ENCODE measurements around the gene BCL2. TPM values are rescaled to one million over a fixed set of nuclear protein-coding genes. Genes with fewer than 3 reads are reported as not detected.

BCL2 gene
- total RNA-seq, 1 donor from 2014 or later, result 2.4 TPM

GRCh38 chr18:63083020-63083531, 236.5 kb downstream of the BCL2 start:
- no peak for FAIRE-seq

GRCh38 chr18:63082366-63083019, 237.1 kb downstream of the BCL2 start:
- Histone ChIP-seq H3K36me3 (ENCODE audit: control insufficient read depth, insufficient read depth, low read length) (no peaks in the 10 kb centered on the region), H3K4me3 (ENCODE audit: low read depth, low read length) (no peak overlapping the region), H3K27me3 (ENCODE audit: control insufficient read depth, insufficient read depth, low read length) (no peaks in the 10 kb centered on the region)
- DNase-seq (ENCODE audit: low read depth) (no peak), FAIRE-seq (no peak)
- TF ChIP-seq, protein P1, sequence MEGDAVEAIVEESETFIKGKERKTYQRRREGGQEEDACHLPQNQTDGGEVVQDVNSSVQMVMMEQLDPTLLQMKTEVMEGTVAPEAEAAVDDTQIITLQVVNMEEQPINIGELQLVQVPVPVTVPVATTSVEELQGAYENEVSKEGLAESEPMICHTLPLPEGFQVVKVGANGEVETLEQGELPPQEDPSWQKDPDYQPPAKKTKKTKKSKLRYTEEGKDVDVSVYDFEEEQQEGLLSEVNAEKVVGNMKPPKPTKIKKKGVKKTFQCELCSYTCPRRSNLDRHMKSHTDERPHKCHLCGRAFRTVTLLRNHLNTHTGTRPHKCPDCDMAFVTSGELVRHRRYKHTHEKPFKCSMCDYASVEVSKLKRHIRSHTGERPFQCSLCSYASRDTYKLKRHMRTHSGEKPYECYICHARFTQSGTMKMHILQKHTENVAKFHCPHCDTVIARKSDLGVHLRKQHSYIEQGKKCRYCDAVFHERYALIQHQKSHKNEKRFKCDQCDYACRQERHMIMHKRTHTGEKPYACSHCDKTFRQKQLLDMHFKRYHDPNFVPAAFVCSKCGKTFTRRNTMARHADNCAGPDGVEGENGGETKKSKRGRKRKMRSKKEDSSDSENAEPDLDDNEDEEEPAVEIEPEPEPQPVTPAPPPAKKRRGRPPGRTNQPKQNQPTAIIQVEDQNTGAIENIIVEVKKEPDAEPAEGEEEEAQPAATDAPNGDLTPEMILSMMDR (IDR thresholded peaks at IDR 0.05; ENCODE audit: insufficient read depth, low read length, severe bottlenecking), result no peak

More at GRCh38 chr18:63083020-63083531, 236.5 kb downstream of the BCL2 start:
- TF ChIP-seq, protein P1 (IDR thresholded peaks at IDR 0.05; ENCODE audit: insufficient read depth, low read length, severe bottlenecking), result no peak
- Histone ChIP-seq H3K4me3 (ENCODE audit: low read depth, low read length) (no peak overlapping the region), H3K36me3 (ENCODE audit: control insufficient read depth, insufficient read depth, low read length) (no peaks in the 10 kb centered on the region), H3K27me3 (ENCODE audit: control insufficient read depth, insufficient read depth, low read length) (no peaks in the 10 kb centered on the region)
- peak; percentile 71 for DNase-seq (ENCODE audit: low read depth)

GRCh38 chr18:63079114-63079513, 240.5 kb downstream of the BCL2 start:
- FAIRE-seq (no peak), DNase-seq (ENCODE audit: low read depth) (no peak)
- Histone ChIP-seq H3K4me3 (ENCODE audit: low read depth, low read length) (no peak overlapping the region), H3K27me3 (ENCODE audit: control insufficient read depth, insufficient read depth, low read length) (no peaks in the 10 kb centered on the region), H3K36me3 (ENCODE audit: control insufficient read depth, insufficient read depth, low read length) (no peaks in the 10 kb centered on the region)
- TF ChIP-seq, protein P1 (IDR thresholded peaks at IDR 0.05; ENCODE audit: insufficient read depth, low read length, severe bottlenecking), result no peak

DNA sequence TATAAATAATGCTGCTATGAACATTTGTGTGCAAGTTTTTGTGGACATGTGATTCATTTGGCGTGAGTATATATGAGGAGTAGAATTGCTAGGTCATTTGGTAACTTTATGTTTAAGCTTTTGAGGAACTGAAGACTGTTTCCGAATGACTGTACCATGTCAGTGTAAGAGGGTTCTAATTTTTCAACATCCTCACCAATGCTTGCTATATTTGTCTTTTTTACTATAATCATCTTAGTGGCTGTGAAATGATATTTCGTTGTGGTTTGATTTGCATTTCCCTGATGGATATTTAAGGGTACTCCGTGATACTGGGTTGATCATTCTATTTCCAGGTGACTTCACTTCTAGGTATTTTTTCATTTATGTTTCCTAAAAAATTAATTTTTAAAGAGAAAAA, 241.1 kb downstream of the BCL2 start:
- DNase-seq (ENCODE audit: low read depth) (no peak), FAIRE-seq (no peak)
- H3K36me3 ChIP-seq (ENCODE audit: control insufficient read depth, insufficient read depth, low read length), result no peaks in the 10 kb centered on the region
- no peak overlapping the region for H3K4me3 ChIP-seq (ENCODE audit: low read depth, low read length)
- TF ChIP-seq, protein P1 (IDR thresholded peaks at IDR 0.05; ENCODE audit: insufficient read depth, low read length, severe bottlenecking), result no peak
- no peaks in the 10 kb centered on the region for H3K27me3 ChIP-seq (ENCODE audit: control insufficient read depth, insufficient read depth, low read length)

- FAIRE-seq (no peak), DNase-seq (ENCODE audit: low read depth) (peak; percentile 76)
- TF ChIP-seq, protein P1 (IDR thresholded peaks at IDR 0.05; ENCODE audit: insufficient read depth, low read length, severe bottlenecking), result no peak
- H3K27me3 ChIP-seq (ENCODE audit: control insufficient read depth, insufficient read depth, low read length), result no peaks in the 10 kb centered on the region
- no peaks in the 10 kb centered on the region for H3K36me3 ChIP-seq (ENCODE audit: control insufficient read depth, insufficient read depth, low read length)
- peak overlapping the region; percentile 58 for H3K4me3 ChIP-seq (ENCODE audit: low read depth, low read length)
Observed at GRCh38 chr18:63074981-63075404, 244.6 kb downstream of the BCL2 start.

Measured in bronchial epithelial cell (primary cell).